Hepatocyte (in vitro differentiated cells): Measurements from ENCODE around the gene SORL1-AS1.
A peak's percentile ranks its signal among the peaks of the same experiment; 100 is the strongest.

ENCODE experiments used
- DNase-seq: peaks from one replicate; pipeline ENCODE4 v3.0.0-alpha.2; 2016; ENCODE audit warnings: low spot score
- H2AFZ ChIP-seq: fragments of 200-600 bp; sonication (generic); 2 replicates; pipeline ENCODE4 v1.6.0; 2016; ENCODE audit warnings: antibody characterized with exemption, mild to moderate bottlenecking
- H3K27ac ChIP-seq: fragments of 200-600 bp; sonication (generic); 2 replicates; pipeline ENCODE4 v1.5.1; 2016; ENCODE audit warnings: mild to moderate bottlenecking
- H3K27me3 ChIP-seq: fragments of 200-600 bp; sonication (generic); 2 replicates; pipeline ENCODE4 v1.6.1; 2016
- H3K36me3 ChIP-seq: fragments of 200-600 bp; sonication (generic); replicated peaks from 2 replicates; pipeline ENCODE4 v1.5.1; 2016; ENCODE audit warnings: low read depth; ENCODE audit not compliant: insufficient read depth
- H3K4me1 ChIP-seq: fragments of 200-600 bp; sonication (generic); 2 replicates; pipeline ENCODE4 v1.5.1; 2016; ENCODE audit warnings: mild to moderate bottlenecking, moderate library complexity; ENCODE audit not compliant: insufficient read depth
- H3K4me2 ChIP-seq: fragments of 200-600 bp; sonication (generic); 2 replicates; pipeline ENCODE4 v1.6.0; 2016
- H3K4me3 ChIP-seq: fragments of 200-600 bp; sonication (generic); 2 replicates; pipeline ENCODE4 v1.5.1; 2016; ENCODE audit warnings: mild to moderate bottlenecking
- H3K79me2 ChIP-seq: fragments of 200-600 bp; sonication (generic); 2 replicates; pipeline ENCODE4 v1.6.0; 2017; ENCODE audit warnings: mild to moderate bottlenecking
- H3K9me2 ChIP-seq: fragments of 200-600 bp; sonication (generic); replicated peaks from 2 replicates; pipeline ENCODE4 v1.6.0; 2017; ENCODE audit warnings: mild to moderate bottlenecking; ENCODE audit not compliant: insufficient read depth
- H3K9me3 ChIP-seq: fragments of 200-600 bp; sonication (generic); 2 replicates; pipeline ENCODE4 v1.5.1; 2016; ENCODE audit warnings: low read depth, mild to moderate bottlenecking
- H4K20me1 ChIP-seq: fragments of 200-600 bp; sonication (generic); 2 replicates; pipeline ENCODE4 v1.6.0; 2016; ENCODE audit warnings: mild to moderate bottlenecking; ENCODE audit not compliant: insufficient read depth, poor library complexity, severe bottlenecking
- EZH2 ChIP-seq: fragments of 200-600 bp; sonication (generic); IDR thresholded peaks from 2 replicates; pipeline ENCODE4 v1.6.1; 2016; ENCODE audit warnings: antibody characterized with exemption, mild to moderate bottlenecking, borderline replicate concordance
- EZH2phosphoT487 ChIP-seq: fragments of 200-600 bp; sonication (generic); IDR thresholded peaks from one replicate; pipeline ENCODE4 v1.6.1; 2018; ENCODE audit warnings: antibody characterized with exemption, mild to moderate bottlenecking, low read depth, moderate library complexity; ENCODE audit not compliant: unreplicated experiment, severe bottlenecking
- WGBS: methylation state at CpG from one replicate; pipeline ENCODE4 v1.1.6; 2016; ENCODE audit warnings: low lambda C conversion rate; ENCODE audit errors: missing lambda C conversion rate; 5-methylcytosine and 5-hydroxymethylcytosine counted together
- TF ChIP-seq, protein P1 (sequence below): fragments of 200-600 bp; sonication (generic); IDR thresholded peaks from 2 replicates; pipeline ENCODE4 v1.5.1; 2016; ENCODE audit warnings: antibody characterized with exemption, mild to moderate bottlenecking; ENCODE audit not compliant: poor library complexity

SORL1-AS1 gene

DNA sequence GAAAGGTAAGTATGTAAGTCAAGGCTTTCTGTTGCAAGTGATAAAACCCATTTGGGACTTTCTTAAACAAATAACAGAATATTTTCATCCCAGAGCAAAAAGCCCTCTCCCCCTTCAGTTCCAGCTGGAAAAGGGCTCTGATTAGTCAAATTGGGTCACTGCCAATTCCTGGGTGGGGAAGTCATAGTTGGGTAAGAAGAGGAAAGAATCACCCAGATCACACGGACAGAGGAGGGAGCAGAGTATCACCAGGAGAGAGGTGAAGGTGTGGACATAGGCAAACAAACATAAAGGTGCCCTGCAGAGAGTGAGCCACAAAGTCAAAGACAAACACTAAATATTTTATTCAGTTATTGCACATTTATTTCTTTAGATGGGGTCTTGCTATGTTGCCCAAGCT lies 36.9 kb downstream of the SORL1-AS1 start:
- TF ChIP-seq EZH2phosphoT487 (no peak), EZH2 (no peak)
- TF ChIP-seq, protein P1, sequence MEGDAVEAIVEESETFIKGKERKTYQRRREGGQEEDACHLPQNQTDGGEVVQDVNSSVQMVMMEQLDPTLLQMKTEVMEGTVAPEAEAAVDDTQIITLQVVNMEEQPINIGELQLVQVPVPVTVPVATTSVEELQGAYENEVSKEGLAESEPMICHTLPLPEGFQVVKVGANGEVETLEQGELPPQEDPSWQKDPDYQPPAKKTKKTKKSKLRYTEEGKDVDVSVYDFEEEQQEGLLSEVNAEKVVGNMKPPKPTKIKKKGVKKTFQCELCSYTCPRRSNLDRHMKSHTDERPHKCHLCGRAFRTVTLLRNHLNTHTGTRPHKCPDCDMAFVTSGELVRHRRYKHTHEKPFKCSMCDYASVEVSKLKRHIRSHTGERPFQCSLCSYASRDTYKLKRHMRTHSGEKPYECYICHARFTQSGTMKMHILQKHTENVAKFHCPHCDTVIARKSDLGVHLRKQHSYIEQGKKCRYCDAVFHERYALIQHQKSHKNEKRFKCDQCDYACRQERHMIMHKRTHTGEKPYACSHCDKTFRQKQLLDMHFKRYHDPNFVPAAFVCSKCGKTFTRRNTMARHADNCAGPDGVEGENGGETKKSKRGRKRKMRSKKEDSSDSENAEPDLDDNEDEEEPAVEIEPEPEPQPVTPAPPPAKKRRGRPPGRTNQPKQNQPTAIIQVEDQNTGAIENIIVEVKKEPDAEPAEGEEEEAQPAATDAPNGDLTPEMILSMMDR = no peak

DNA sequence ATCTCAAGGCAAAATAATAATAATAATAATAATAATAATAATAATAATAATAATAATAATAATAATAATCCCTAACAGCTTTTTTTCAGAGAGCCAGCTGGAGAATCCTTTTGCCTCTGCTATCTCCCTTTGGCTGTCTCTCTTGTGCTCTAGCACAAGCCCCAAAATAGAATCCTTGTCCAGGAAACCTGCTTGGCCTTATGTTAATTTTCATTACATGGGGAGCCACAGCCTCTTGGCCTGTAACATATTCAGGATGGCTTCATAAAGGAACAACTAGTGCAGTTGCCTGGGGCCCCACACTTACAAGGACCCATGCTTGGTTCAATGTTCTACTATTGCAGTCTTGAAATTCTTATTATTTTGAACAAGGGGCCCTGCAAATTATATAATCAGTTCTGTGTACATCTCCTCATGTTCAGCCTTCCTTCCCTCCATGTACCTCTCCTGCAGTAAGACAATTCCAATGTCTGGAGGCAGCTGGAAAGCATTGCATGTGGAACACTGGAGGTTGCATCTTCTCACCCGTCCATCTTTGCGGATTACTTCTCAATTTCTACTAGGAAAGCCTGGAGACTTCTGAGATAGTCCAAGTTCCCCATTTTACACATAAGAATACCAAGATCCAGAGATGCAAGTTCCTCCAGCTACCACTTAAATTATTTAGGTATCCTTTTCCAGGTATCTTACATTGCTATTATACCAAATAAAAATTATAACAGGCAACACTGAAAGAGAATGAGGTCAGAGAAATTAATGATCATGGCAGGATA lies 38.4 kb downstream of the SORL1-AS1 start:
- Histone ChIP-seq H4K20me1 (no peaks in the 10 kb centered on the region), H3K4me3 (no peak overlapping the region), H3K79me2 (no peaks in the 10 kb centered on the region), H3K4me1 (peaks cover 6% of the 10 kb centered on the region), H3K9me3 (no peaks in the 10 kb centered on the region), H3K27ac (no peak overlapping the region), H3K36me3 (no peaks in the 10 kb centered on the region), H3K27me3 (no peaks in the 10 kb centered on the region), H2AFZ (no peak overlapping the region), H3K4me2 (no peak overlapping the region), H3K9me2 (no peaks in the 10 kb centered on the region)
- WGBS = 88% methylated on average over 2 of the region's 2 CpGs
- DNase-seq = no peak
- no peak for TF ChIP-seq EZH2phosphoT487
- no peak for TF ChIP-seq EZH2
- TF ChIP-seq, protein P1 = no peak

More for the DNA sequence above, 36.9 kb downstream of the SORL1-AS1 start:
- Histone ChIP-seq H4K20me1 (no peaks in the 10 kb centered on the region), H3K9me3 (no peaks in the 10 kb centered on the region), H2AFZ (no peak overlapping the region), H3K27me3 (no peaks in the 10 kb centered on the region), H3K4me2 (no peak overlapping the region), H3K9me2 (no peaks in the 10 kb centered on the region), H3K4me3 (no peak overlapping the region), H3K36me3 (no peaks in the 10 kb centered on the region), H3K27ac (no peak overlapping the region), H3K79me2 (no peaks in the 10 kb centered on the region), H3K4me1 (peaks cover 6% of the 10 kb centered on the region)
- DNase-seq = peak; percentile 28
- 0% methylated on average over 1 of the region's 1 CpG for WGBS

DNA sequence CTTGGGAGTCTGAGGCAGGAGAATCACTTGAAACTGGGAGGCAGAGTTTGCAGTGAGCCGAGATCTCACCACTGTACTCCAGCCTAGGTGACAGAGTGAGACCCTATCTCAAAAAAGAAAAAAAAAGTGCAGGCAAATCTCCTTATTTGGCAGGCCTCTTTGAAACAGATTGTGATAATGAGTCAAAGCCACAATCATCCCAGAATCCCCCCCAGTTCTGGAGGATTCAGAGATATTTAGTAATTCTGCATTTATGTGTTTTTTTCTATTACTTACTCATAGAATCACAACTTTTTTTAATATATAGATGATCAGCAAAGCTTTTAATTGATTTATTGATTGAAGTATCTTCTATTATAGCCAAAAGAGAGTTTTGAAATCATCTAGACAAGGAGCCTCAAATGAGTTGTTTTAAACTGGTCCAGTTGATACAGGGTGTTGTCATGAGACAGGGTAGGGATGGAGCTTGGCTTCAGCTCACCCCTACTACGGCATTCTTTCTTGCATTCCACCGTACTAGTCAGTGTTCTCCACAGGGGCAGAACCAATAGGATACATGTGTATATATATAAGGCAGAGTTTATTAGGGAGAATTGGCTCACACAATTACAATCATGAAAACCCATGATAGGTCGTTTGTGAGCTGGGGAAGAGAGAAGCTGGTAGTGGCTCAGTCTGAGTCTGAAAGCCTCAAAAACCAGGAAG lies 39.9 kb downstream of the SORL1-AS1 start:
- no peak overlapping the region for H2AFZ ChIP-seq
- TF ChIP-seq EZH2 (no peak), EZH2phosphoT487 (no peak)
- TF ChIP-seq, protein P1 = no peak
- DNase-seq = no peak
- no peaks in the 10 kb centered on the region for H4K20me1 ChIP-seq
- no peak overlapping the region for H3K27ac ChIP-seq
- no peaks in the 10 kb centered on the region for H3K36me3 ChIP-seq
- no peak overlapping the region for H3K4me3 ChIP-seq
- H3K27me3 ChIP-seq = no peaks in the 10 kb centered on the region
- H3K9me3 ChIP-seq = no peaks in the 10 kb centered on the region
- H3K4me2 ChIP-seq = no peak overlapping the region
- H3K4me1 ChIP-seq = peaks cover 6% of the 10 kb centered on the region
- H3K9me2 ChIP-seq = no peaks in the 10 kb centered on the region
- H3K79me2 ChIP-seq = no peaks in the 10 kb centered on the region
- 78% methylated on average over 4 of the region's 4 CpGs for WGBS
